AML-193 (cell line): Measurements from ENCODE around the gene ZNF729.
"Not testable (repeated sequence)": the region's sequence is repeated elsewhere in the genome, so short reads cannot be mapped to it uniquely, and the experiment has no call there.

Experiments
- DNase-seq, 2 experiments: peaks; one replicate each; lab custom pipeline; 2025; lab: John Stamatoyannopoulos, UW

ZNF729 gene

GRCh38 chr19:22286151-22286810, at the start of gene ZNF729:
Gene ZNF729 (plus strand): TSS chr19:22286441. CDS start chr19:22286526, 85 bp downstream.
- DNase-seq: no peak

GRCh38 chr19:22256856-22257255, 29.4 kb upstream of the ZNF729 start:
- no peak for DNase-seq

GRCh38 chr19:22257381-22257780, 28.9 kb upstream of the ZNF729 start:
- no peak for DNase-seq

GRCh38 chr19:22257916-22258315, 28.3 kb upstream of the ZNF729 start:
- no peak for DNase-seq

- no peak for DNase-seq
Measured at GRCh38 chr19:22260499-22260898, 25.7 kb upstream of the ZNF729 start.

- no peak for DNase-seq
Measured at GRCh38 chr19:22261596-22261995, 24.6 kb upstream of the ZNF729 start.

- DNase-seq: no peak
Measured at GRCh38 chr19:22263121-22263520, 23.1 kb upstream of the ZNF729 start.

GRCh38 chr19:22321554-22321953, 35.3 kb downstream of the ZNF729 start:
- not testable (repeated sequence) for DNase-seq

- DNase-seq: no peak
Measured at GRCh38 chr19:22326219-22326618, 40.0 kb downstream of the ZNF729 start.

GRCh38 chr19:22327321-22327720, 41.1 kb downstream of the ZNF729 start:
- DNase-seq: no peak

- DNase-seq: no peak
Measured at GRCh38 chr19:22331521-22331920, 45.3 kb downstream of the ZNF729 start.

- DNase-seq: no peak
Measured at GRCh38 chr19:22332924-22333323, 46.7 kb downstream of the ZNF729 start.

- no peak for DNase-seq
Measured at GRCh38 chr19:22335716-22336115, 49.5 kb downstream of the ZNF729 start.

GRCh38 chr19:22354665-22355064, 68.4 kb downstream of the ZNF729 start:
- no peak for DNase-seq
